ENCODE data around the gene TMEM81.

TMEM81 gene

GRCh38 chr1:205077158-205077933 lies 6.9 kb downstream of the TMEM81 start:
- no peak for FAIRE-seq

GRCh38 chr1:205076245-205076761 lies 8.0 kb downstream of the TMEM81 start:
- FAIRE-seq, result no peak
- no peak for DNase-seq (ENCODE audit: insufficient read length, low spot score)

More at GRCh38 chr1:205077158-205077933, 6.9 kb downstream of the TMEM81 start:
- no peak for DNase-seq (ENCODE audit: insufficient read length, low spot score)

DNA sequence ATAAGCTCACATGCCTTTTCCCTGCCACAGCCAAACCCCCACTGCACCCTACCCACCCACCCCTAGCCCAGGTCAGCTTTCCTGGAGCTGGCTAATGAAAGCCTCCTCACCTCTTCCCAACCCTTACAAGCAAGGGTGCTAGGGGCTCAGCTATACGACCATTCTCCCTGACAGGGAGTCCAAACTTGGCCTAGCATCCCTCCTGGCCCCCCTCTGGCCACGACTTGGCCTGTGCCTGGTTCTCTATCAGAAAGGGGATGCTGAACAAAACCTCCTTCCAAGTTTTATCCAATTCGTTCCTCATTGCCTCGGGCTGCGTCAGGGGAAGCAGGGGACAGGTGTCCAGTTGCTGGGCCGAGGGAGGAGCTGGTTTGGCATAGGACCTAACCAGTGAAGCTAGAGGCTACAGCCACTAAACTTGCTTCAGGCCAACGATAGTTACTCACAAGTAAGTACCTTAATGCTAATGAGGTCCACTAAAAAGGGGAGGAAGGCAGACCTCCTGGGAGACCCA lies 8.6 kb downstream of the TMEM81 start:
- DNase-seq (ENCODE audit: insufficient read length, low spot score), result no peak
- no peak for FAIRE-seq

- DNase-seq (ENCODE audit: insufficient read length, low spot score) (no peak), FAIRE-seq (no peak)
These were observed 9.7 kb downstream of the TMEM81 start for GRCh38 chr1:205074513-205074912.

DNA sequence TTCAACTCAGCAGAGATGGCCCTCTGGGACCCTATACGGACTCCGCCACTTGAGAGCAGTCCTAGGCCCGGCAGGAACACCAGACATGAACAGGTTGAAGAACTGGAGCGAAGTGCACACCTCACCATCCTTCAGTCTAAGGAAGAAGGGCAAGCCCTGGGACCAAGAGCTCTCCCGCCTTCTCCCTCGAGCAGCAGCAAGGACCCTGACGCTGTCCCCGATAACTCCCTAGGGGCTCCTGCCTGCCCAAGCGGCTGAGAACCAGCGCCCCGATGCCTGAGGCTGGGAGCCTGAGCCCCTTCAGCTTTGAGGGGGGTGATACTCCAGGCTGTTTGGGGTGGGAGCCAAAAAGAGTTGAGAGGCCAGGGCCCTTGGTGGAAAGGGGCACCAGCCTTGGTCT lies 10.2 kb downstream of the TMEM81 start:
- DNase-seq (ENCODE audit: insufficient read length, low spot score) (no peak), FAIRE-seq (no peak)

DNA sequence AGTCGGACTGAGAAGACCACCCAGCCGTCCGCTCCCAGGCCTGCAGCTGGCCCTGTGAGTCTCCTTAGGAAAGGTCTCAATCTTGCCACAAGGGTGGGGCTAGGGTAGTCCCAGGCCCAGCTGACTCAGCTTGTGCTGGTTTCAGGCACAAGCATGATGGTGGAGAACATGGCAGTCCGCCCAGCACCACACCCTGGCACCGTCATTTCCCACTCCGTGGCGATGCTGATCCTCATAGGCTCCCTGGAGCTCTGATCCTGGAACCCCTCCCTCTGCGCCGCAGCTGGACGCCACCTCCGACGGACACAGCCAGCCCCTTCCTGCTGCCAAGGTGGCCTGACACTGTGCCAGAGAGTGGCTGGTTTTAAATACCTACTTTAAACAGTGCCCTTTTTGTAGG lies 10.7 kb downstream of the TMEM81 start:
- FAIRE-seq (no peak), DNase-seq (ENCODE audit: insufficient read length, low spot score) (no peak)

- no peak for FAIRE-seq
These were observed 11.4 kb downstream of the TMEM81 start for GRCh38 chr1:205072881-205073280.

GRCh38 chr1:205072286-205072685 lies 12.0 kb downstream of the TMEM81 start:
- DNase-seq (ENCODE audit: insufficient read length, low spot score), result no peak
- no peak for FAIRE-seq

More at GRCh38 chr1:205072881-205073280, 11.4 kb downstream of the TMEM81 start:
- no peak for DNase-seq (ENCODE audit: insufficient read length, low spot score)

DNA sequence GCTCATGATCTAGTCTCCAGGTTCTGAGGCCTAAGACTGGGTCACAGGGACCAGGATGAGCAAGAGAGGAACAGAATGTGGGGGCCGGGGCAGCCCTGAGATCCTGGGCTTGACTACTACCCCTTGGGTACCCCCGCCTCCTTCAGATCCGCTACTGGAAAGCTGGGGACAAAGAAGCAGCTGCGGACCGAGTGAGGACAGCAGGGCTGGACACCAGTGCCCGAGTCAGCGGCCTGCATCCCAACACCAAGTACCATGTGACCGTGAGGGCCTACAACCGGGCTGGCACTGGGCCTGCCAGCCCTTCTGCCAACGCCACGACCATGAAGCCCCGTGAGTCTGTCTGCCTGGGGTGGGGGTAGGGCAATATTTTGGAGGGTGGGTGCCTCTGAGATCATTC lies 12.5 kb downstream of the TMEM81 start:
- DNase-seq (ENCODE audit: insufficient read length, low spot score) (no peak), FAIRE-seq (no peak)

DNA sequence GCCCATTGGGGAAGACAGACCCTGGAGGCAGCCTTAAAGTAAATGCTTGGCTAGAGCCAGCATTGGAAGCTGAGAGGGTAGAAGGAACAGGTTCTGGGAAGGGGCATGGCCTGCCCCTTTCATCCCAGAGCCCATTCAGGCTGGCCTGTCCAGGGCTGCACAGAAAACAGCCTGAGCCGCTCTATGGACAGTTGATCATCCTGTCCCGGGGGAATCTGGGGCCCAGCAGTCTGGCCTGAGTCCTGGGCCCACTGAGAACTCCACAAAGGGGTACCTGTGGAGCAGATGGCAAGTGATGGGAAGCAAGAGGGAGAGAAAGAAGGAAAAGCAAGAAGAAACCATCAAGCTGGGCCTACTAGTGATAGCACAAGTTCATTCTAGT lies 13.2 kb downstream of the TMEM81 start:
- DNase-seq (ENCODE audit: insufficient read length, low spot score), result no peak
- FAIRE-seq, result no peak

GRCh38 chr1:205069371-205070125 lies 14.7 kb downstream of the TMEM81 start:
- FAIRE-seq (no peak), DNase-seq (ENCODE audit: insufficient read length, low spot score) (no peak)

- FAIRE-seq, result no peak
These were observed 15.7 kb downstream of the TMEM81 start for GRCh38 chr1:205068457-205069040.

GRCh38 chr1:205068001-205068400 lies 16.3 kb downstream of the TMEM81 start:
- FAIRE-seq, result no peak
- no peak for DNase-seq (ENCODE audit: insufficient read length, low spot score)

More at GRCh38 chr1:205068457-205069040, 15.7 kb downstream of the TMEM81 start:
- DNase-seq (ENCODE audit: insufficient read length, low spot score), result no peak

GRCh38 chr1:205067031-205067430 lies 17.2 kb downstream of the TMEM81 start:
- FAIRE-seq, result no peak
- no peak for DNase-seq (ENCODE audit: insufficient read length, low spot score)

DNA sequence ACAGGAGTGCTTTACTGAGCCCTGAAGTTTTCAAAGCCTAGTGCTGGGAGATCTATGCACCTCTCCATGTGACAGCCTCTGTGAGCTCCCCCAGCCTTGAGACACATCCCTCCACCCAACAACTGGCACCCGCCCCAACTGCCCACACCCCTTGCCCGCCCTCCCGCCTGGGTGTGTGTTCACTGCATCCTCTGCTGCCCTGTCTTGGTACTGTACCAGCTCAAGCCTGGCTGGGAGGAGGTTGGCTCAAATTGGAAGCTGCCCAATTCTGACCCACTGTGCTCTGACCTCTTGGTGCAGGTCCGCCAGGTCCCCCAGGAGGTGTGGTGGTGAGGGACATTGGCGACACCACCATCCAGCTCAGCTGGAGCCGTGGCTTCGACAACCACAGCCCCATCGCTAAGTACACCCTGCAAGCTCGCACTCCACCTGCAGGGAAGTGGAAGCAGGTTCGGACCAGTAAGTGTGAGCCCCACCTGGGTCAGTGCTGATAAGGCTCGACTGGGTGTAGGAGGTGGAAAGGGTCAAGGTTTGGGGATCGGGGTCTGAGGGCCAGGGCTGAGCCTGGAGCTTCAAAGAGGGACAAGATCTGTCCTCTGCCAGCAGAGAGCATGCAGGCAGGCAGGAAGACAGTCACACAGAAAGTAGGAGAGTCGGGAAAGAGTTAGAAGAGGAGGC lies 18.0 kb downstream of the TMEM81 start:
- no peak for DNase-seq (ENCODE audit: insufficient read length, low spot score)
- no peak for FAIRE-seq

- DNase-seq (ENCODE audit: insufficient read length, low spot score), result no peak
- no peak for FAIRE-seq
These were observed 18.6 kb downstream of the TMEM81 start for GRCh38 chr1:205065666-205066065.

- DNase-seq (ENCODE audit: insufficient read length, low spot score) (no peak), FAIRE-seq (no peak)
These were observed 19.4 kb downstream of the TMEM81 start for GRCh38 chr1:205064741-205065316.

DNA sequence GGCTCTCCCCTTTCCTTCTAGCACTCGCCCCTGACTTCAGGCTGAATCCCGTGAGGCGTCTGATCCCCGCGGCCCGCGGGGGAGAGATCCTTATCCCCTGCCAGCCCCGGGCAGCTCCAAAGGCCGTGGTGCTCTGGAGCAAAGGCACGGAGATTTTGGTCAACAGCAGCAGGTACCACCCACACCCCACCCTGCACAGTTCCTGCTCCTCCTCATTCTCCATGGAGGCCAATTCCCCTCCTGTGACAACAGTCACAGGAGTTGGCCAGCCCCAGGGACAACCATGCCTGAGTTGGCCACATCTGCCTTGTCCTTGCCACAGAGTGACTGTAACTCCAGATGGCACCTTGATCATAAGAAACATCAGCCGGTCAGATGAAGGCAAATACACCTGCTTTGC lies 20.0 kb downstream of the TMEM81 start:
- no peak for DNase-seq (ENCODE audit: insufficient read length, low spot score)

GRCh38 chr1:205062895-205063294 lies 21.4 kb downstream of the TMEM81 start:
- FAIRE-seq (no peak), DNase-seq (ENCODE audit: insufficient read length, low spot score) (no peak)

More for the DNA sequence above, 20.0 kb downstream of the TMEM81 start:
- no peak for FAIRE-seq

DNA sequence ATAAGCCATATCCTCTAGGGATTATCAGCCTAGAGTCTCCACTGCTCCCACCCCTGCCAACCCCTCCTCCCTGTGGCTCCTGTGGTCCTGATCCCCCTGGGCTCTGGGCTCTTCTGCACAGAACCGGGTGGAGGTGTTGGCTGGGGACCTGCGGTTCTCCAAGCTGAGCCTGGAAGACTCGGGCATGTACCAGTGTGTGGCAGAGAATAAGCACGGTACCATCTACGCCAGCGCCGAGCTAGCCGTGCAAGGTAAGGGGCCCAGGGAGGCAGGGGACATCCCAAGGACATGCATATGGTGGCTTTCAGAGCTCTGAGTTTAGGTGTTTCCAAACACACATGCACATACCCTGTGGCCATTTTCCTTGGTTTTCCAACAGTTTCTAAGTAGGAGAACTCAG lies 21.9 kb downstream of the TMEM81 start:
- FAIRE-seq (no peak), DNase-seq (ENCODE audit: insufficient read length, low spot score) (no peak)

Data from HTR-8/SVneo (cell line).